Gastrocnemius medialis (tissue), 4 donors: ENCODE results near the gene SAP30BP. TPM values are rescaled to one million over a fixed set of nuclear protein-coding genes. Genes with fewer than 3 reads are reported as not detected.

Experiments
- ATAC-seq, 2 donors: fragments of 150-250 bp; one replicate each; pipeline ENCODE4 v1.9.1; 2016
- DNase-seq, 2 donors: peaks; one replicate each; pipeline ENCODE4 v3.0.0-alpha.2; 2019
- H3K27ac ChIP-seq, 4 donors: fragments of 200-600 bp; sonication (generic); 1 replicate in 1 of 4; 2 replicates in 3 of 4; pipeline ENCODE4 v1.5.1; 2016 to 2018; ENCODE audit warnings: mild to moderate bottlenecking in 2 of 4, moderate library complexity in 1 of 4
- H3K27me3 ChIP-seq, 3 donors: fragments of 200-600 bp; sonication (generic) in 2 of 3; 1 replicate in 1 of 3; 2 replicates in 2 of 3; pipeline versions ENCODE4 v1.5.1 to v1.6.0; 2016 to 2019; ENCODE audit warnings: mild to moderate bottlenecking in 1 of 3, moderate library complexity in 1 of 3
- H3K36me3 ChIP-seq, 2 donors: fragments of 200-600 bp; sonication (generic) in 1 of 2; one replicate each; pipeline ENCODE4 v1.5.1; 2017 to 2018
- H3K4me1 ChIP-seq, 2 donors: fragments of 200-600 bp; sonication (generic) in 1 of 2; one replicate each; pipeline ENCODE4 v1.5.1; 2016 to 2017; ENCODE audit warnings: mild to moderate bottlenecking in 2 of 2
- H3K4me3 ChIP-seq, 4 donors: fragments of 200-600 bp; sonication (generic) in 3 of 4; 1 replicate in 1 of 4; 2 replicates in 3 of 4; pipeline ENCODE4 v1.5.1; 2016 to 2019; ENCODE audit warnings: mild to moderate bottlenecking in 2 of 4
- H3K9me3 ChIP-seq, 3 donors: fragments of 200-600 bp; sonication (generic) in 2 of 3; 1 replicate in 1 of 3; 2 replicates in 2 of 3; pipeline ENCODE4 v1.5.1; 2016 to 2019
- POLR2A ChIP-seq, 2 donors: fragments of 450-650 bp; IDR thresholded peaks; one replicate each; pipeline ENCODE4 v1.6.1; 2017; ENCODE audit warnings: antibody characterized with exemption in 2 of 2, mild to moderate bottlenecking in 2 of 2, moderate library complexity in 2 of 2
- in situ Hi-C, 4 donors: fragments of 200-750 bp; cut with MboI; loops; one replicate each; pipeline versions ENCODE4 v1.15.0 to v1.8.0; 2017; ENCODE audit warnings: low sequenced_read_pairs in 4 of 4
- intact Hi-C: fragments of 100-400 bp; cut with DNase I; formaldehyde crosslinking; loops from one replicate; pipeline ENCODE4 v1.15.1; 2023; ENCODE audit warnings: low total_unique reads
- total RNA-seq, 4 donors: library from RNA; depleted of rRNA; stranded (reverse); fragments of >200 nt; gene quantifications; one replicate each; pipeline versions ENCODE4 v1.1.0 to v1.2.3, GENCODE V29; 2016
- TF ChIP-seq, protein P1 (sequence below), 5 experiments: fragments of 450-650 bp in 3 of 5; fragments of 200-600 bp in 2 of 5; sonication (generic) in 2 of 5; IDR thresholded peaks in 4 of 5; conservative IDR thresholded peaks in 1 of 5; 1 replicate in 4 of 5; 2 replicates in 1 of 5; pipeline ENCODE4 v1.5.1; 2016 to 2019; ENCODE audit warnings: antibody characterized with exemption in 5 of 5, mild to moderate bottlenecking in 3 of 5, moderate library complexity in 3 of 5

The SAP30BP gene
- total RNA-seq, 4 donors from 2014 or later: 42.0 to 64.0 (median 50.1) TPM

DNA sequence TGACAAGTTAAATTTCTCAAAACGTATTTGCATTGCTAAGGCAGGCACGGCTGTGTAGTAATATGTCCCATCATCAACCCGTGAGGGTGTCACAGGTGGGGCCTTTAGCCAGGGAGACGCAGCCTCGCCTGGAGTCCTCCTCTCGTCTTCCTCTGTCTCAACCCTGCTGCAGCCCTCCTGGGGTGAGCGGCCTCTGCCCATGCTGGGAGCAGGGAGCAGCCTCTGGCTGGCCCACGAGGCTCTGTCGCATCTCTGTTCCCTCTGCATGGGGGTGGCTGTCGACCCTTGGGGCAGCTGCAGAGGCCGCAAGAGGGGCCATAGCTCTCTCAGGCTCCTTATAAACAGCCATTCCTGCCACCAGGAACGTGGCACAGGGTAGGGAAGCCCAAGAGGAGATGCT lies 34.7 kb upstream of the SAP30BP start:
- Histone ChIP-seq H3K4me3 (no peak overlapping the region), H3K27ac (no peak overlapping the region), H3K9me3 (no peaks in the 10 kb centered on the region), H3K36me3 (peaks cover 0 to 1% of the 10 kb centered on the region in 2 donors), H3K4me1 (peaks cover 38 to 39% of the 10 kb centered on the region in 2 donors), H3K27me3 (no peaks in the 10 kb centered on the region)
- intact Hi-C loops: loop anchor here (2.0 to 10.0 kb wide), 2 partner anchors 34 to 62 kb away; partner anchors contain the start of genes RECQL5 and SAP30BP
- no peak for ATAC-seq
- DNase-seq: no peak
- in situ Hi-C loops: loop anchor here in 1 of 4 donors (10.0 kb wide), 1 partner anchor 112 kb away; no protein-coding TSS in a partner anchor
- TF ChIP-seq, protein P1, sequence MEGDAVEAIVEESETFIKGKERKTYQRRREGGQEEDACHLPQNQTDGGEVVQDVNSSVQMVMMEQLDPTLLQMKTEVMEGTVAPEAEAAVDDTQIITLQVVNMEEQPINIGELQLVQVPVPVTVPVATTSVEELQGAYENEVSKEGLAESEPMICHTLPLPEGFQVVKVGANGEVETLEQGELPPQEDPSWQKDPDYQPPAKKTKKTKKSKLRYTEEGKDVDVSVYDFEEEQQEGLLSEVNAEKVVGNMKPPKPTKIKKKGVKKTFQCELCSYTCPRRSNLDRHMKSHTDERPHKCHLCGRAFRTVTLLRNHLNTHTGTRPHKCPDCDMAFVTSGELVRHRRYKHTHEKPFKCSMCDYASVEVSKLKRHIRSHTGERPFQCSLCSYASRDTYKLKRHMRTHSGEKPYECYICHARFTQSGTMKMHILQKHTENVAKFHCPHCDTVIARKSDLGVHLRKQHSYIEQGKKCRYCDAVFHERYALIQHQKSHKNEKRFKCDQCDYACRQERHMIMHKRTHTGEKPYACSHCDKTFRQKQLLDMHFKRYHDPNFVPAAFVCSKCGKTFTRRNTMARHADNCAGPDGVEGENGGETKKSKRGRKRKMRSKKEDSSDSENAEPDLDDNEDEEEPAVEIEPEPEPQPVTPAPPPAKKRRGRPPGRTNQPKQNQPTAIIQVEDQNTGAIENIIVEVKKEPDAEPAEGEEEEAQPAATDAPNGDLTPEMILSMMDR (IDR thresholded peaks at IDR 0.05 in 4 of 5, conservative IDR thresholded peaks at IDR 0.05 in 1 of 5): no peak
- TF ChIP-seq POLR2A (IDR thresholded peaks at IDR 0.05): no peak

GRCh38 chr17:75632863-75633485 lies 34.2 kb upstream of the SAP30BP start, which contains the start of gene SMIM5:
SMIM5 (plus strand) TSS chr17:75633434; CDS start chr17:75640202, 6,768 bp downstream.
- peak within 1 kb of the TSS; percentile 70 to 84 (median 76) for H3K27ac ChIP-seq
- H3K4me3 ChIP-seq: peak within 1 kb of the TSS in 3 of 4 donors; percentile 4 to 35 (median 12)
- H3K4me1 ChIP-seq: peaks cover 38 to 39% of the 10 kb centered on the region in 2 donors
- DNase-seq: peak; percentile 63 to 81
- H3K9me3 ChIP-seq: no peaks in the 10 kb centered on the region
- no peaks in the 10 kb centered on the region for H3K27me3 ChIP-seq
- H3K36me3 ChIP-seq: no peaks in the 10 kb centered on the region
- peak in 1 of 2 donors; percentile 8 for TF ChIP-seq POLR2A (IDR thresholded peaks at IDR 0.05)
- TF ChIP-seq, protein P1 (IDR thresholded peaks at IDR 0.05 in 4 of 5, conservative IDR thresholded peaks at IDR 0.05 in 1 of 5): peak; percentile 90 to 98 (median 96)
- in situ Hi-C loops: loop anchor here in 1 of 4 donors (10.0 kb wide), 1 partner anchor 112 kb away; no protein-coding TSS in a partner anchor
- ATAC-seq: peak; percentile 72 to 75
- intact Hi-C loops: loop anchor here (1.0 to 10.0 kb wide), 3 partner anchors 34 to 117 kb away; partner anchors contain the start of genes RECQL5 and SAP30BP

DNA sequence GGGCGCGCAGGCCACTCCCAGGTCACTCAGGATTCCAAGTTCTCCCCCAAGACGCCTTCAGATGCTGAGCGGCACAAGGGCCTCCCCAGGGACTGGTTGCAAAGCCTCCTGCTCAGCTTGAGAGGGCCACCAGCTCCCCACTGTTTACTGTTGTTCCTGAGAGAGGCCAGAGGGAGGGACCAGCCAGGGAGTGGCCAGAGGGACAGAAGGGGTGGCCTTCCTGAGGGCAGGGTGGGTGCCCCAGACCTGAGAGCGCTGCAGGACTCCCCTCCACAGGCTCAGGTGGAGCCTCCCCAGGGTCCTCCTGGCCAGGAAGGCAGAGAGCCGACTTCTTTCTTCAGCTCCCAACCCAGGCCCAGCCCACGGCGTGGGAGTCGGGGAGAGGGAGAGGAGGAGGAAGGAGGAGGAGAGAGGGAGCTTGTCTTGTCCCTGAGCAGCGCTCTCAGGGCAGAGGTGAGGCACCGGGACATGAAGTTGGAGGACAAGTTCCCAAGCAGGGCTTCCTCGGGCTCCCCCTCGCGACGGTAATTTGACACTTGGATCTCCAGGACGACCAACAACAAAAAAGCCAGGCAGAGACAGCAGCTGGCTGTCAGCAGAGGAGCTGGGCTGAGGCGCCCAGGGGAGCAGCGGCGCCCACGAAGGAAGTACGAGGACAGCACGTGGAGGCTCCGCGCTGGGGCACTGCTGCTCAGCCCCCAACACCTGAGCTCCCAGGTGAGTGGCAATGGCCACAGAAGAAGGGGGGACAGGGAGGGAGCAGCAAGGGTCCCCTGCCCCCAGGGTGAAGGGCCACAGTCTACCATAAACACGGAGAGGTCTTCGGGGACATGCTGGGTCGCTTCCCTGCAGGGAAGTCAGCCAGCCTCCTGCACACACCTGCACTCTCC lies 33.4 kb upstream of the SAP30BP start:
- intact Hi-C loops (loop anchor here (1.0 to 10.0 kb wide), 3 partner anchors 33 to 117 kb away; partner anchors contain the start of genes RECQL5 and SAP30BP), in situ Hi-C loops (loop anchor here in 1 of 4 donors (10.0 kb wide), 1 partner anchor 111 kb away; no protein-coding TSS in a partner anchor)
- Histone ChIP-seq H3K4me1 (peaks cover 38 to 39% of the 10 kb centered on the region in 2 donors), H3K36me3 (no peaks in the 10 kb centered on the region), H3K27ac (peak overlapping the region; percentile 70 to 84 (median 76)), H3K27me3 (no peaks in the 10 kb centered on the region), H3K4me3 (peak overlapping the region in 3 of 4 donors; percentile 4 to 35 (median 12)), H3K9me3 (no peaks in the 10 kb centered on the region)
- ATAC-seq (peak; percentile 90 to 93), DNase-seq (peak; percentile 87 to 94)
- TF ChIP-seq, protein P1 (IDR thresholded peaks at IDR 0.05 in 4 of 5, conservative IDR thresholded peaks at IDR 0.05 in 1 of 5): peak in 4 of 5 experiments; percentile 45 to 68 (median 54)
- no peak for TF ChIP-seq POLR2A (IDR thresholded peaks at IDR 0.05)

DNA sequence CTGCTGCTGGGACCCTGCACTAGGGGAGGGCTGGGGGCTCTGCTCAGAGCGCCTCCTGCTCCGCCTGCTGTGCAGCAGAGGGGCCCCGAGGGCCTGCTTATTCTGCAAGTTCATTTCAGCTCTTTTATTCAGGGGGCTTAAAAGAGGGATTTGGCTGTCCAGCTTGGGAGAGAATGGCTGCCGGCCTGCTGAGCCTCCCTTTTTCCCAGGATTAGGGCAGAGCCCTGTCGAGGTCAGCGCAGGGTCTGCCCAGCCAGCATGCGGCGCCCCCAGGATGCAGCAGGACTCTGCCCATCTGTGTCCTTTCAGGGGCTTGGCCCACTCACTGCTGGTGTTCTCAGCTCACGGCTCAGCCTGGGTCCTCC lies 32.8 kb upstream of the SAP30BP start:
- no peaks in the 10 kb centered on the region for H3K36me3 ChIP-seq
- in situ Hi-C loops: loop anchor here in 1 of 4 donors (10.0 kb wide), 1 partner anchor 110 kb away; no protein-coding TSS in a partner anchor
- H3K9me3 ChIP-seq: no peaks in the 10 kb centered on the region
- TF ChIP-seq POLR2A (IDR thresholded peaks at IDR 0.05): no peak
- TF ChIP-seq, protein P1 (IDR thresholded peaks at IDR 0.05 in 4 of 5, conservative IDR thresholded peaks at IDR 0.05 in 1 of 5): no peak
- peaks cover 38 to 39% of the 10 kb centered on the region in 2 donors for H3K4me1 ChIP-seq
- intact Hi-C loops: loop anchor here (10.0 kb wide), 1 partner anchor 60 kb away; no protein-coding TSS in a partner anchor
- H3K4me3 ChIP-seq: no peak overlapping the region
- ATAC-seq (no peak), DNase-seq (no peak)
- peak overlapping the region; percentile 43 to 84 (median 76) for H3K27ac ChIP-seq
- no peaks in the 10 kb centered on the region for H3K27me3 ChIP-seq
